Nephron progenitor cell (in vitro differentiated cells): Measurements from ENCODE around the gene TBC1D7.

Experiments
- DNase-seq: peaks from one replicate; pipeline ENCODE4 v3.0.0; 2021
- H3K27ac Mint-ChIP-seq: 2 replicates; pipeline ENCODE4 v1.8.0; 2021; ENCODE audit warnings: mild to moderate bottlenecking, moderate library complexity, mixed read lengths
- H3K27me3 Mint-ChIP-seq: 2 replicates; pipeline ENCODE4 v1.8.0; 2021; ENCODE audit warnings: mild to moderate bottlenecking, low read depth, mixed read lengths; ENCODE audit not compliant: poor library complexity
- H3K36me3 Mint-ChIP-seq: 2 replicates; pipeline ENCODE4 v1.8.0; 2021; ENCODE audit warnings: low read depth, mixed read lengths
- H3K4me1 Mint-ChIP-seq: 2 replicates; pipeline ENCODE4 v1.8.0; 2021; ENCODE audit warnings: mixed read lengths
- H3K4me3 Mint-ChIP-seq: 2 replicates; pipeline ENCODE4 v1.8.0; 2021; ENCODE audit warnings: mild to moderate bottlenecking, moderate library complexity, mixed read lengths
- H3K9me3 Mint-ChIP-seq: 2 replicates; pipeline ENCODE4 v1.8.0; 2021; ENCODE audit warnings: mild to moderate bottlenecking, moderate library complexity, mixed read lengths
- TF ChIP-seq, protein P1 (sequence below): fragments of 200-600 bp; sonication (generic); IDR thresholded peaks from 2 replicates; pipeline ENCODE4 v1.5.0; 2021; ENCODE audit warnings: antibody characterized with exemption

Gene TBC1D7

DNA sequence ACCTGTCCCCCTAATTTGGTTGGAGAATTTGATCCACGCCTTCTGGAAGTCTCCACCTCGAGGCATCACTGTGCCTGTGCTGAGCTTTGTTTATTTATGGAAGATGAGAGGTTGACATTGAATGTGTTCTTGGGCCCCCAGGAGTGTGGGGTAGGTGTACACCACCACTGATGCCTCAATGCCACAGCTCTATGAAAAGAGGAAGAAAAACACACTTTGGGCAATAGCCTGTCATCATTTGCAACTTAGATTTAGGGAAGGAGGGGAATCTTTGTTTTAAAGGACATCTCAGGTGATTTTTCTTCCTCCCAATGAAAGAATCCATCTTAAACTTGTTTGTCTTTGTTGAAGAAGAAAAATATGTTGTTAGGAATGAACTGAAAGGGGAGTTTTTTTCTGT is 42.6 kb downstream of the TBC1D7 start:
- Mint-ChIP-seq H3K36me3 (peaks cover 76% of the 10 kb centered on the region), H3K4me1 (peaks cover 27% of the 10 kb centered on the region), H3K27ac (no peak overlapping the region), H3K9me3 (peaks cover 50% of the 10 kb centered on the region), H3K4me3 (no peak overlapping the region), H3K27me3 (peaks cover 16% of the 10 kb centered on the region)
- TF ChIP-seq, protein P1, sequence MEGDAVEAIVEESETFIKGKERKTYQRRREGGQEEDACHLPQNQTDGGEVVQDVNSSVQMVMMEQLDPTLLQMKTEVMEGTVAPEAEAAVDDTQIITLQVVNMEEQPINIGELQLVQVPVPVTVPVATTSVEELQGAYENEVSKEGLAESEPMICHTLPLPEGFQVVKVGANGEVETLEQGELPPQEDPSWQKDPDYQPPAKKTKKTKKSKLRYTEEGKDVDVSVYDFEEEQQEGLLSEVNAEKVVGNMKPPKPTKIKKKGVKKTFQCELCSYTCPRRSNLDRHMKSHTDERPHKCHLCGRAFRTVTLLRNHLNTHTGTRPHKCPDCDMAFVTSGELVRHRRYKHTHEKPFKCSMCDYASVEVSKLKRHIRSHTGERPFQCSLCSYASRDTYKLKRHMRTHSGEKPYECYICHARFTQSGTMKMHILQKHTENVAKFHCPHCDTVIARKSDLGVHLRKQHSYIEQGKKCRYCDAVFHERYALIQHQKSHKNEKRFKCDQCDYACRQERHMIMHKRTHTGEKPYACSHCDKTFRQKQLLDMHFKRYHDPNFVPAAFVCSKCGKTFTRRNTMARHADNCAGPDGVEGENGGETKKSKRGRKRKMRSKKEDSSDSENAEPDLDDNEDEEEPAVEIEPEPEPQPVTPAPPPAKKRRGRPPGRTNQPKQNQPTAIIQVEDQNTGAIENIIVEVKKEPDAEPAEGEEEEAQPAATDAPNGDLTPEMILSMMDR = no peak
- DNase-seq = no peak

DNA sequence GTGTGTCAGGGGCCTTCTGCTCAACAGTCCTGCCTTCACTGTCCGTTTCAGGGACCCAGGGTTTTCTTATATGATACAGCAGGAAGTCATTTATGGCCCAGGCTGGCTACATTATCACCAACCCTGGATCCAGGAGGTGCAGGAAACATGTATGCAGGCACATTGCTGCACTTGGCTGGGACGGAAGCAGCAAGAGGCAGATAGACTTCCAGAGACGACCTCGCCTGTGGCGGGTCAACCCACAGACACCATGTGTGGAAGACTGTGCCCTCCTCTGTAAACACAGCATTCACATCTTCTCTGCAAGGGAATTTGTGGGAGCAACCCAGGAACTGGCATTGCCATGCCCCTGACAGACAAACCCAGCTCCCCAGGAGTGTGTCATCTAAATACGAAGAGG is 43.7 kb downstream of the TBC1D7 start:
- Mint-ChIP-seq H3K4me3 (no peak overlapping the region), H3K27ac (no peak overlapping the region), H3K4me1 (peaks cover 19% of the 10 kb centered on the region), H3K36me3 (peaks cover 66% of the 10 kb centered on the region), H3K9me3 (peaks cover 42% of the 10 kb centered on the region), H3K27me3 (peaks cover 14% of the 10 kb centered on the region)
- TF ChIP-seq, protein P1 = no peak
- DNase-seq = no peak

DNA sequence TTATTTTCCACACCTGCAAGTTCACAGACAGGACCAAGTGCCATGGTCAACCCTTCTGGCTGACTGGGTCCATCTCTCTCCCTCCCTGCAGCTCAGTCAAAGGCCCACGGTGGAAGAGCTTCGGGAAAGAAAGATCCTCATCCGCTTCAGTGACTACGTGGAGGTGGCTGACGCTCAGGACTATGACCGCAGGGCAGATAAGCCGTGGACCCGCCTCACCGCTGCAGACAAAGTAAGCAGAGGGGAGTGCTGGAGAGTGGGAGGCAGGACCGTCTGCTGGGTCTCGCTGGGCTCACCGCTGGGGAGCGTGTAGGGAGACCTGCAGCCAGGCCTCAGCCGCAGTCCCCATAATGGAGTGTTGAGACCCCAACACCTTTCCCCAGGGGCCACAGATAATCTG is 45.0 kb downstream of the TBC1D7 start:
- no peak overlapping the region for H3K27ac Mint-ChIP-seq
- TF ChIP-seq, protein P1 = no peak
- H3K9me3 Mint-ChIP-seq = peaks cover 31% of the 10 kb centered on the region
- no peak overlapping the region for H3K4me3 Mint-ChIP-seq
- DNase-seq = no peak
- H3K4me1 Mint-ChIP-seq = peaks cover 19% of the 10 kb centered on the region
- peaks cover 52% of the 10 kb centered on the region for H3K36me3 Mint-ChIP-seq
- H3K27me3 Mint-ChIP-seq = peaks cover 14% of the 10 kb centered on the region

DNA sequence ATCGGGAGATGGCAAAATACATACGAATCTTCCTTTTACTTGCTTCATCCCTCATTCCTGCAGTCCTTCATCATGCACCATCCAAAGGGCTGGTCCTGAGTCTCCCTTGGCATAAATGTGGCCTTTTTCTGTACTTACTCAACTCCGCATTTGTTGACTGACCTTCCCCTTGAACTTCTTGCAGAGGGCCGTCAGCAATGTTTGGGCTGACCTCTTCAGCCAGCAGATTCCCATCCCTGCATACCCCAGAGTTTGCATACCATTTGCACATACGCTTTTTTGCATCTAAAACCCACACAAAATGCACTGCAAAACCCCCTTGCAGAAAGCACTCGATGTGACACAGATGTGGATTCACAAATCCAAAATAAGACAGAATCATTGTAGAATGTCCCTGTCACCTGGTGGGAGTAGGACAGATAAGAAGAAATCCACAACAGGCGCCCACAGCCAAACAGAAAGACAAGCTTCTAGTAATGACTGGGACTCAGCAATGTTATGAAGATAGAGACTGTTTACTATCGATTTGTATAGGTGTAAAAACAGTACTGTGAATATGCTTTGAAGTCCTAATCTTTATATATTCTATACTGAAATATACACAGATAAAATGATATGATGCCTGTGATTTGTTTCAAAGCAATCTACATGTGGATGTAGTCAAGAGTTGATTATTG is 45.8 kb downstream of the TBC1D7 start:
- Mint-ChIP-seq H3K4me3 (no peak overlapping the region), H3K27ac (no peak overlapping the region), H3K27me3 (peaks cover 17% of the 10 kb centered on the region), H3K36me3 (peaks cover 46% of the 10 kb centered on the region), H3K4me1 (peaks cover 19% of the 10 kb centered on the region), H3K9me3 (peaks cover 23% of the 10 kb centered on the region)
- no peak for DNase-seq
- TF ChIP-seq, protein P1 = no peak

DNA sequence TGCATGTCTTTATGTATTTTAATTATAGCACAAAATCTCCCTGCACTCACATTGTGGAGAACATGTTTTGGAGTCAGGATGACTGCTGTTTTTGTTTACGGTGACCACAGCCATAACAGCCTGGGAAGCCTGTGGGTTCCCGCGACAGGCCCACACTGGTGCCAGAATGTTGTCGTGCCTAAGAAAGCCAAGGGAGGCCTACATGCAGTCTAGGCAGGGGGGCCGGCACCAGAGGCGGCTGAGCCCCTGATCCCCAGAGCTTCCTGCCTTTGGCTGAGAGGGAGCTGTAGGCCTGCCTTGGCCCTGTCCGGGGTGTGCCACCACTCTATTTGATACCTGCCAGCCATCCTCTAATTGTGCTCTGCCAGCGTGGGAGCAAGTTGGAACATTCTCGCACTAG is 46.7 kb downstream of the TBC1D7 start:
- peaks cover 15% of the 10 kb centered on the region for H3K9me3 Mint-ChIP-seq
- H3K27ac Mint-ChIP-seq = no peak overlapping the region
- H3K4me1 Mint-ChIP-seq = peaks cover 19% of the 10 kb centered on the region
- H3K4me3 Mint-ChIP-seq = no peak overlapping the region
- H3K36me3 Mint-ChIP-seq = peaks cover 46% of the 10 kb centered on the region
- no peak for DNase-seq
- TF ChIP-seq, protein P1 = no peak
- peaks cover 17% of the 10 kb centered on the region for H3K27me3 Mint-ChIP-seq

DNA sequence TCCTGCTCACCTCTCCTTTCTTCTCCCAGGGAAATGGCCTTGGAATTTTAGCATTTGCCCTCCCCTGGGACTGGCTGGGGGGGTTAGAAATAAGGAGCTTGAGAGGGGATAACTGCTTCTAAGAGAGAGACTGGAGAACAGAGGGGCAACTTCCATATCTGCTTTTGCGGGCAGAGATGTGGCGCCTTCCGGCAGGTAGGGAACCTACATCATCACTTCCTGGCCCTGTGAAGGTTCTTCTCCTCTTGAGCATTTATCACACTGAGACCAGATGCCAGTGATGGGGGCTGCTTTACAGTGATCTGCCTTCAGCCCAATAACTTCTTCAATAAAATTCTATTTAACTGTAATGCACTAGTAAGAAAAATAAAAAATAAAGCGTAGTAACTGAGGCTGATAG is 48.1 kb downstream of the TBC1D7 start:
- Mint-ChIP-seq H3K9me3 (peaks cover under 1% of the 10 kb centered on the region), H3K4me1 (peaks cover 13% of the 10 kb centered on the region), H3K4me3 (no peak overlapping the region), H3K27ac (peak overlapping the region; percentile 51), H3K36me3 (peaks cover 32% of the 10 kb centered on the region), H3K27me3 (peaks cover 14% of the 10 kb centered on the region)
- DNase-seq = no peak
- TF ChIP-seq, protein P1 = no peak
